Endothelial cell of umbilical vein (primary cell): ENCODE results near the gene EFNA5. TPM values are rescaled to one million over a fixed set of nuclear protein-coding genes. Genes with fewer than 3 reads are reported as not detected.
A peak's percentile ranks its signal among the peaks of the same experiment; 100 is the strongest.

Experiments used
- BruUV-seq: library from RNA; stranded (reverse); fragments of 400-500 nt; replicated peaks from 2 replicates; lab custom pipeline; 2021; lab: Mats Ljungman, UMichigan
- CTCF ChIA-PET: fragments of 300-600, 350-600 bp; sonication (Branson Sonifier 250); formaldehyde crosslinking; loops from one replicate; lab custom pipeline; 2021; ENCODE audit warnings: antibody characterized with exemption, inconsistent platforms; lab: Charles Lee
- POLR2A ChIA-PET: fragments of 300-600, 350-600 bp; sonication (Branson Sonifier 250); formaldehyde crosslinking; loops from one replicate; lab custom pipeline; 2021; ENCODE audit warnings: antibody characterized with exemption, inconsistent platforms; lab: Charles Lee
- DNase-seq: peaks from one replicate; pipeline ENCODE4 v3.0.0-alpha.2; 2011; ENCODE audit warnings: low read depth, low spot score
- FAIRE-seq: peaks from 2 replicates; lab custom pipeline; 2011; peaks lifted over from hg19 to GRCh38; lab: Jason Lieb, UNC
- H2AFZ ChIP-seq: 2 replicates; pipeline ENCODE4 v1.6.0; 2012; ENCODE audit warnings: low read depth, low read length, control low read depth, inconsistent platforms
- H3K27ac ChIP-seq: 2 replicates; pipeline ENCODE4 v1.5.1; 2011; ENCODE audit warnings: low read depth, mild to moderate bottlenecking, control low read depth, low read length, moderate library complexity; ENCODE audit not compliant: insufficient read depth
- H3K27me3 ChIP-seq, 2 experiments: 2 replicates each; pipeline versions ENCODE4 v1.6.0 to v1.6.1; 2011; ENCODE audit warnings: low read length in 2 of 2, mixed read lengths in 1 of 2; ENCODE audit not compliant: control insufficient read depth in 2 of 2, insufficient read depth in 2 of 2
- H3K36me3 ChIP-seq, 2 experiments: 2 replicates in 1 of 2; 3 replicates in 1 of 2; pipeline ENCODE4 v1.5.1; 2011; ENCODE audit warnings: low read length in 2 of 2, mild to moderate bottlenecking in 1 of 2, moderate library complexity in 1 of 2; ENCODE audit not compliant: control insufficient read depth in 2 of 2, insufficient read depth in 2 of 2; ENCODE audit errors: extremely low read depth in 1 of 2
- H3K4me1 ChIP-seq: 3 replicates; pipeline ENCODE4 v1.5.1; 2011; ENCODE audit warnings: mild to moderate bottlenecking, low read length; ENCODE audit not compliant: control insufficient read depth, insufficient read depth; ENCODE audit errors: extremely low read depth
- H3K4me2 ChIP-seq: 2 replicates; pipeline ENCODE4 v1.6.1; 2011; ENCODE audit warnings: low read length, control low read depth, mixed read lengths; ENCODE audit not compliant: insufficient read depth
- H3K4me3 ChIP-seq, 3 experiments: fragments of 200-600 bp in 1 of 3; sonication (generic), shearing (Covaris generic) in 1 of 3; replicated peaks in 1 of 3; 2 replicates each; pipeline ENCODE4 v1.5.1; 2011 to 2016; ENCODE audit warnings: control low read depth in 3 of 3, low read length in 3 of 3, mild to moderate bottlenecking in 2 of 3, inconsistent platforms in 1 of 3, low read depth in 1 of 3, moderate library complexity in 1 of 3; ENCODE audit not compliant: insufficient read depth in 1 of 3
- H3K79me2 ChIP-seq: 2 replicates; pipeline ENCODE4 v1.6.0; 2012; ENCODE audit warnings: low read length, inconsistent platforms; ENCODE audit not compliant: control insufficient read depth, insufficient read depth
- H3K9ac ChIP-seq: replicated peaks from 2 replicates; pipeline ENCODE3; 2011; ENCODE audit warnings: low read length, control low read depth; ENCODE audit not compliant: insufficient read depth; ENCODE audit errors: extremely low read depth
- H3K9me1 ChIP-seq: replicated peaks from 3 replicates; pipeline ENCODE4 v1.6.0; 2011; ENCODE audit warnings: mild to moderate bottlenecking, low read length; ENCODE audit not compliant: control insufficient read depth, insufficient read depth; ENCODE audit errors: extremely low read depth
- H3K9me3 ChIP-seq: replicated peaks from 2 replicates; pipeline ENCODE4 v1.5.1; 2012; ENCODE audit warnings: low read length, inconsistent platforms; ENCODE audit not compliant: control insufficient read depth, insufficient read depth
- H4K20me1 ChIP-seq: replicated peaks from 2 replicates; pipeline ENCODE3; 2011; ENCODE audit warnings: mild to moderate bottlenecking, low read length; ENCODE audit not compliant: control insufficient read depth, insufficient read depth; ENCODE audit errors: extremely low read depth
- FOS ChIP-seq: IDR thresholded peaks from 2 replicates; pipeline ENCODE4 v1.6.1; 2011; ENCODE audit warnings: mild to moderate bottlenecking, low read length, moderate library complexity, borderline replicate concordance; ENCODE audit not compliant: insufficient read depth
- GATA2 ChIP-seq: IDR thresholded peaks from 2 replicates; pipeline ENCODE4 v1.7.0; 2011; ENCODE audit warnings: low read depth, mild to moderate bottlenecking, moderate library complexity, mixed read lengths, low read length; ENCODE audit not compliant: insufficient read length, insufficient read depth
- JUN ChIP-seq: IDR thresholded peaks from 2 replicates; pipeline ENCODE4 v1.6.1; 2011; ENCODE audit warnings: borderline replicate concordance, low read depth; ENCODE audit not compliant: insufficient read length, insufficient read depth
- POLR2A ChIP-seq: IDR thresholded peaks from 2 replicates; pipeline ENCODE4 v1.6.1; 2012; ENCODE audit warnings: low read depth, mild to moderate bottlenecking, control low read depth, low read length
- dilution Hi-C: fragments of 300-500 bp; cut with MboI; formaldehyde crosslinking; loops from one replicate; pipeline ENCODE4 v1.15.0; 2019; ENCODE audit warnings: low sequenced_read_pairs; ENCODE audit not compliant: extremely low pct_ligation_motif_present
- intact Hi-C: fragments of 100-400 bp; cut with micrococcal nuclease; formaldehyde crosslinking; loops from one replicate; pipeline ENCODE4 v1.10.0; 2022
- polyA plus RNA-seq, 4 experiments: library from polyadenylated mRNA; depleted of rRNA in 3 of 4; stranded (reverse) in 3 of 4; unstranded in 1 of 4; fragments of >200 nt; gene quantifications; 2 replicates each; pipeline versions ENCODE4 v1.2.1 to v1.2.3, GENCODE V29; 2011 to 2012; ENCODE audit warnings: missing spikeins in 1 of 4
- total RNA-seq: library from RNA; stranded (reverse); gene quantifications from 2 replicates; pipeline ENCODE4 v1.2.3, GENCODE V29; 2021
- TF ChIP-seq, protein P1 (sequence below), 2 donors: IDR thresholded peaks; 1 replicate in 1 of 2; 2 replicates in 1 of 2; pipeline ENCODE4 v1.5.1; 2011; ENCODE audit warnings: low read length in 2 of 2, mild to moderate bottlenecking in 2 of 2, moderate library complexity in 2 of 2, control low read depth in 1 of 2, inconsistent platforms in 1 of 2, low read depth in 1 of 2; ENCODE audit not compliant: insufficient read depth in 1 of 2; ENCODE audit errors: extremely low read depth in 1 of 2

EFNA5 gene
- total and polyA plus RNA-seq, 2 donors (not counting 3 experiments of a cell fraction or from before 2014, with no cell fraction given): 13.6 to 22.1 TPM

DNA sequence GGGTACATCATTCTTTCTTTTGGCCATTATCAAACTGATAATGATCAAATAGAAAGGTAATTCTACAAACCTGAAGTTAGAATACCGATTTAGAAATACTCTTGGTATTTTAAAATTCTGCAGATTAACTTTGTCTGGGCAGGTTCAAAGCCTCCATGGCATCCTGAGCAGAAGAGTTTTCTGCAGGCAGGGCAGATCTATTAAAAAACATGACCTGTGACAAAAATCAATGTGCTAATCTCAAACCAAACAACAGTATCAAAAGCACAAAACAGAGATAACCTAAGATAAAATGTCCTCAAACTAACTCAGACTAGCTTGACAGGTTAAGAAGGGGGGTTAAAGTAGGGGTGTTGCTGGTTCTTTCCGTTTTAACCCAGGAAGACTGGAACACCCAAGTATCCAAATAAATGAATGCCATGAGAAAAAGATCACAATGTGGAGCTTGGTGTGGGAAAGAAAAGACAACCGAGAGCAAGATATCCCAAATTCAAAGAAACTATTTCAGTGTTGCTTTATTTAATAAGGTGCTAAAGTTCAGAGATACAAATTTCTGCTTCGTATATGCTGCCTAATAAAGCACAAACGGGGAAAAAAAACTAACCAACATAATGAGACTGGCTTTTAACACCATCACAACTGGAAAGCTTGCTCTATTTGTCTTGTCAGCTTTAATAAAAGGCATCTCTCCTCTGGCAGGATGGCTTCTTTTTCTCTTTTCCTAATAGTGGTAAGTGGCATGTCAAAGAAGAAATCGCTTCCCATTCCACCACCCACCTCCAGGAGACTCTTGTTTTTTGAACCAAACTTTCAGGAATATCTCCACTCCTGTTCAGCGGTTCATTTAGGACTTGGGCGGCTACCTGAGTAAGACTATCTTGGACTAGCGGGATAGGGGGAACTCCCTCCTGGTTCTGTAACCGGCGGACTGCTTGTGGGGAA is 2.3 kb downstream of the EFNA5 start:
- Histone ChIP-seq H3K79me2 (peaks cover 50% of the 10 kb centered on the region), H3K4me3 (peak overlapping the region in 2 of 3 experiments; percentile 45 to 78), H4K20me1 (no peaks in the 10 kb centered on the region), H3K27me3 (no peaks in the 10 kb centered on the region), H3K4me2 (peak overlapping the region; percentile 90), H2AFZ (no peak overlapping the region), H3K9ac (peak overlapping the region; percentile 84), H3K27ac (no peak overlapping the region), H3K36me3 (no peaks in the 10 kb centered on the region), H3K9me1 (no peaks in the 10 kb centered on the region), H3K9me3 (no peaks in the 10 kb centered on the region), H3K4me1 (peaks cover 17% of the 10 kb centered on the region)
- FAIRE-seq: no peak
- intact Hi-C loops (loop anchor here (1.0 kb wide), 1 partner anchor 166 kb away; no protein-coding TSS in a partner anchor), dilution Hi-C loops (no loop called here)
- CTCF ChIA-PET: interaction anchor here (2.5 kb wide), 1 partner anchor 96 kb away, joined by 10 read pairs; no protein-coding TSS in a partner anchor
- peak; percentile 48 for DNase-seq
- BruUV-seq: TSS peak; percentile 8
- TF ChIP-seq FOS (no peak), POLR2A (no peak), GATA2 (no peak), JUN (no peak)
- TF ChIP-seq, protein P1, sequence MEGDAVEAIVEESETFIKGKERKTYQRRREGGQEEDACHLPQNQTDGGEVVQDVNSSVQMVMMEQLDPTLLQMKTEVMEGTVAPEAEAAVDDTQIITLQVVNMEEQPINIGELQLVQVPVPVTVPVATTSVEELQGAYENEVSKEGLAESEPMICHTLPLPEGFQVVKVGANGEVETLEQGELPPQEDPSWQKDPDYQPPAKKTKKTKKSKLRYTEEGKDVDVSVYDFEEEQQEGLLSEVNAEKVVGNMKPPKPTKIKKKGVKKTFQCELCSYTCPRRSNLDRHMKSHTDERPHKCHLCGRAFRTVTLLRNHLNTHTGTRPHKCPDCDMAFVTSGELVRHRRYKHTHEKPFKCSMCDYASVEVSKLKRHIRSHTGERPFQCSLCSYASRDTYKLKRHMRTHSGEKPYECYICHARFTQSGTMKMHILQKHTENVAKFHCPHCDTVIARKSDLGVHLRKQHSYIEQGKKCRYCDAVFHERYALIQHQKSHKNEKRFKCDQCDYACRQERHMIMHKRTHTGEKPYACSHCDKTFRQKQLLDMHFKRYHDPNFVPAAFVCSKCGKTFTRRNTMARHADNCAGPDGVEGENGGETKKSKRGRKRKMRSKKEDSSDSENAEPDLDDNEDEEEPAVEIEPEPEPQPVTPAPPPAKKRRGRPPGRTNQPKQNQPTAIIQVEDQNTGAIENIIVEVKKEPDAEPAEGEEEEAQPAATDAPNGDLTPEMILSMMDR (IDR thresholded peaks at IDR 0.05; ENCODE audit: extremely low read depth in 1 of 2, insufficient read depth in 1 of 2, low read depth in 1 of 2, low read length in 2 of 2): no peak
- POLR2A ChIA-PET: no interaction called here
